Omental fat pad (tissue), 4 donors: ENCODE results near the gene MEF2D. TPM values are rescaled to one million over a fixed set of nuclear protein-coding genes. Genes with fewer than 3 reads are reported as not detected.

Source experiments
- ATAC-seq: fragments of 150-250 bp; one replicate; pipeline ENCODE4 v1.9.1; 2016; ENCODE audit warnings: mild to moderate bottlenecking, moderate library complexity; ENCODE audit not compliant: low FRiP score
- DNase-seq: peaks from one replicate; pipeline ENCODE4 v3.0.0-alpha.2; 2019; ENCODE audit warnings: low spot score
- CTCF ChIP-seq, 3 donors: fragments of 450-650 bp; IDR thresholded peaks; one replicate each; pipeline ENCODE4 v1.5.1; 2016 to 2017; ENCODE audit warnings: antibody characterized with exemption in 3 of 3, mild to moderate bottlenecking in 3 of 3, moderate library complexity in 2 of 3
- total RNA-seq, 4 donors: library from RNA; depleted of rRNA; stranded (reverse); fragments of >200 nt; gene quantifications; one replicate each; pipeline ENCODE4 v1.1.0, GENCODE V29; 2016

The MEF2D gene
- total RNA-seq, 4 donors from 2014 or later = 22.8 to 33.8 (median 28.1) TPM

GRCh38 chr1:156488566-156489165 lies 11.9 kb downstream of the MEF2D start:
- ATAC-seq (no peak), DNase-seq (no peak)
- no peak for TF ChIP-seq CTCF (IDR thresholded peaks at IDR 0.05)

- no peak for DNase-seq
- TF ChIP-seq CTCF (IDR thresholded peaks at IDR 0.05) = no peak
- ATAC-seq = no peak
These were observed 12.7 kb downstream of the MEF2D start for GRCh38 chr1:156487862-156488261.

- DNase-seq (no peak), ATAC-seq (no peak)
- no peak for TF ChIP-seq CTCF (IDR thresholded peaks at IDR 0.05)
These were observed 13.9 kb downstream of the MEF2D start for GRCh38 chr1:156486421-156487344.

- TF ChIP-seq CTCF (IDR thresholded peaks at IDR 0.05) = no peak
- DNase-seq = no peak
- ATAC-seq = no peak
These were observed 14.6 kb downstream of the MEF2D start for GRCh38 chr1:156485984-156486383.

- TF ChIP-seq CTCF (IDR thresholded peaks at IDR 0.05) = no peak
- no peak for DNase-seq
- no peak for ATAC-seq
These were observed 16.0 kb downstream of the MEF2D start for GRCh38 chr1:156484480-156485058.

GRCh38 chr1:156483397-156483796 lies 17.2 kb downstream of the MEF2D start:
- DNase-seq = no peak
- no peak for ATAC-seq

More at GRCh38 chr1:156483397-156483796, 17.2 kb downstream of the MEF2D start:
- TF ChIP-seq CTCF (IDR thresholded peaks at IDR 0.05) = no peak
